ENCODE measurements around the gene ADAMTSL5. TPM values are rescaled to one million over a fixed set of nuclear protein-coding genes. Genes with fewer than 3 reads are reported as not detected.

Gene ADAMTSL5
- total and polyA plus RNA-seq, 10 donors: 0.13 to 2.0 (median 0.50) TPM

DNA sequence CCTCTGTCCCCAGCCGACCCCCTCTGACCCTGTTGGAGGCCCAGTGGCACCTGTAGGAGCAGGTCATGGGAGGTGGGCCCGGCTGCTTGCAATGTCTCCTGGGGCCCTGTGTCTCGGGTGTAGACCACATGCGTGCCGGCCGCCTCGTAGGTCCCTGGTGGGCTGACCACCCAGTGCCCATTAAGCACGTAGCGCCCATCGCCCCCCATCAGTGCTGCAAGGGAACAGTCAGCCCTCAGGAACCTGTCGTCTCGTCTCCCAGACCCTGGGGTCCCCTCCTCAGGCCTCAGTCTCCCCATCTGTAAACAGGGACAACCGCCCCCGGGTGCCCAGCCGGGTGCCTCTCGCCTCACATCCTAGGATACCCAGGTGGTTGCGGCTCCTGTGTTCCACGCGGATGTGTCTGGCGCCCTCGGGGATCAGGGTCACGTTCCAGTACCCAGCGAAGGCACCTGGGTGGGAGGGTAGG lies 5.6 kb downstream of the ADAMTSL5 start:
- TF ChIP-seq POLR2A (IDR thresholded peaks at IDR 0.05): no peak
- TF ChIP-seq POLR2AphosphoS5 (IDR thresholded peaks at IDR 0.05): no peak
- TF ChIP-seq, protein P1, sequence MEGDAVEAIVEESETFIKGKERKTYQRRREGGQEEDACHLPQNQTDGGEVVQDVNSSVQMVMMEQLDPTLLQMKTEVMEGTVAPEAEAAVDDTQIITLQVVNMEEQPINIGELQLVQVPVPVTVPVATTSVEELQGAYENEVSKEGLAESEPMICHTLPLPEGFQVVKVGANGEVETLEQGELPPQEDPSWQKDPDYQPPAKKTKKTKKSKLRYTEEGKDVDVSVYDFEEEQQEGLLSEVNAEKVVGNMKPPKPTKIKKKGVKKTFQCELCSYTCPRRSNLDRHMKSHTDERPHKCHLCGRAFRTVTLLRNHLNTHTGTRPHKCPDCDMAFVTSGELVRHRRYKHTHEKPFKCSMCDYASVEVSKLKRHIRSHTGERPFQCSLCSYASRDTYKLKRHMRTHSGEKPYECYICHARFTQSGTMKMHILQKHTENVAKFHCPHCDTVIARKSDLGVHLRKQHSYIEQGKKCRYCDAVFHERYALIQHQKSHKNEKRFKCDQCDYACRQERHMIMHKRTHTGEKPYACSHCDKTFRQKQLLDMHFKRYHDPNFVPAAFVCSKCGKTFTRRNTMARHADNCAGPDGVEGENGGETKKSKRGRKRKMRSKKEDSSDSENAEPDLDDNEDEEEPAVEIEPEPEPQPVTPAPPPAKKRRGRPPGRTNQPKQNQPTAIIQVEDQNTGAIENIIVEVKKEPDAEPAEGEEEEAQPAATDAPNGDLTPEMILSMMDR (IDR thresholded peaks at IDR 0.05 in 8 of 11, conservative IDR thresholded peaks at IDR 0.05 in 3 of 11): no peak
- Histone ChIP-seq H3K4me3 (peak overlapping the region in 3 of 8 donors; percentile 33 to 69 (median 42)), H3K27ac (peak overlapping the region in 4 of 8 donors; percentile 63 to 85 (median 74)), H3K4me1 (peaks cover 8 to 34% (median 19%) of the 10 kb centered on the region in 6 donors), H3K27me3 (replicated peaks in 1 of 7) (peaks cover 0 to 96% (median 38%) of the 10 kb centered on the region in 7 donors), H3K36me3 (no peaks in the 10 kb centered on the region), H3K9me3 (peaks cover 0 to 9% (median 0%) of the 10 kb centered on the region in 8 donors)
- intact Hi-C loops (cut with DNase I; ENCODE audit: low total_unique reads): no loop called here
- no peak for DNase-seq
- WGBS, 5 donors: 70 to 78% (median 73%) methylated on average over 18 to 23 of the region's 23 CpGs

DNA sequence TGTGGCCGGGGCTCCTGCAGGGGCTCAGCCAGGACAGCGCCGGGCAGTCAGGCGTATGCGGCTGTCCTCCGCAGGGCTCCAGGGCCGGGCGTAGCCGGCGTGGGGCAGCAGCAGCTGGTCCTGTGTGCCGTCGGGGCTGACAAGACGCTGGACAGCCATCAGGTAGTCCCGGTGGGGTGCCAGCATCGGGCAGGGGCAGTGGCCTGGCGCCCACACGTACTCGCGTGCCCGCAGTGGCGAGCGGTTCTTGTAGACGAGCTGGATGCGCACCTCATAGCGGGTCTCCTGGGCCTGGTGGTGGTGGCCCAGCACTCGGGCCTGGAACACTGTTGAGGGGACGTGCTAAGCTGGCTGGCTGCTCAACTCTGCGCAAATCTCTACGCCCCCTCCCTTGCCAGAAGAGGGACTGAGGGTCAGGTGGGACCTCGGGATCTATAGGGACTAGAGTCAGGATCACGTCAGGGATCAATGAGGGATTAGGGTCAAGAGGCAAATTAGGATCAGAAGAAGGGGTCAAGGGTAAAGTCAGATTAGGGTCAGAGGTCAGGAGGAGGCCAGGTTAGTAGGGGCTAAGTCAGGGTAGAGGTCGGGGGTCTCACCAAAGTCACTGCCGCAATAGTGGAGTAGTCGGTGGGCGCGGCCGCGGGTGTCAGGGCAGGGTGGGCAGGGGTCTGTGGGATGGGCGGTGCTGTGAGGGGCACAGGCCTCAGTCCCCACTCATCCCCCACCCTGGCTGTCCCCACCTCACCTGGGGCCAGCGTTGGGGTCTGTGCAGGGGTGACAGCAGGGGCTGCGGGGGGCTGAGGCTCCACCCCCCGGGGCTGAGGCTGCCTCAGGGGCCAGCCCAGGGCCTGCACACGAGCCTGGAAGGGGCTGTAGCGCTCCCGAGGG lies 6.6 kb downstream of the ADAMTSL5 start:
- no peak for DNase-seq
- TF ChIP-seq POLR2AphosphoS5 (IDR thresholded peaks at IDR 0.05) (no peak), POLR2A (IDR thresholded peaks at IDR 0.05) (no peak)
- TF ChIP-seq, protein P1 (IDR thresholded peaks at IDR 0.05 in 8 of 11, conservative IDR thresholded peaks at IDR 0.05 in 3 of 11): no peak
- WGBS, 5 donors: 87 to 92% (median 89%) methylated on average over 19 to 45 of the region's 45 CpGs
- H3K9me3 ChIP-seq: peaks cover 0 to 9% (median 0%) of the 10 kb centered on the region in 8 donors
- H3K4me1 ChIP-seq: peaks cover 8 to 29% (median 19%) of the 10 kb centered on the region in 6 donors
- no peak overlapping the region for H3K27ac ChIP-seq
- H3K4me3 ChIP-seq: no peak overlapping the region
- no peaks in the 10 kb centered on the region for H3K36me3 ChIP-seq
- peaks cover 0 to 96% (median 28%) of the 10 kb centered on the region in 7 donors for H3K27me3 ChIP-seq (replicated peaks in 1 of 7)
- intact Hi-C loops (cut with DNase I; ENCODE audit: low total_unique reads): no loop called here

DNA sequence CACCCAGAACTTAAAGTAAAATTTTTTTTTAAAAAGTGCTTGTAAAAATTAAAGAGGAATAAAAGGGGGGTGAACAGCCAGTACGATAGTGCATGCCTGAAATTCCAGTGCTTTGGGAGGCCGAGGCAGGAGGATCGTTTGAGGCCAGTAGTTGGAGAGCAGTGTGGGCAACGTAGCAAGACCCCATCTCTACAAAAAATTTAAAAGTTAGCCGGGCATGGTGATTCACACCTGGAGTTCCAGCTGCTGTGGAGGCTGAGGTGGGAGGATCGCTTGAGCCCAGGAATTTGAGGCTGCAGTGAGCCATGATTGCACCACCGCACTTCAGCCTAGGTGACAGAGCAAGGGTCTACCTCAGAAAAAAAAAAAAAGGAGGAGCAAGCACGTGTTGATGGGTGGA lies 7.8 kb downstream of the ADAMTSL5 start:
- no peak for DNase-seq
- H3K4me1 ChIP-seq: peaks cover 8 to 29% (median 19%) of the 10 kb centered on the region in 6 donors
- 66 to 75% (median 72%) methylated on average over 8 of the region's 8 CpGs for WGBS, 5 donors
- peaks cover 0 to 9% (median 0%) of the 10 kb centered on the region in 8 donors for H3K9me3 ChIP-seq
- intact Hi-C loops (cut with DNase I; ENCODE audit: low total_unique reads): no loop called here
- no peak overlapping the region for H3K4me3 ChIP-seq
- no peaks in the 10 kb centered on the region for H3K36me3 ChIP-seq
- no peak overlapping the region for H3K27ac ChIP-seq
- peaks cover 0 to 91% (median 21%) of the 10 kb centered on the region in 7 donors for H3K27me3 ChIP-seq (replicated peaks in 1 of 7)
- TF ChIP-seq POLR2A (IDR thresholded peaks at IDR 0.05): no peak
- TF ChIP-seq, protein P1 (IDR thresholded peaks at IDR 0.05 in 8 of 11, conservative IDR thresholded peaks at IDR 0.05 in 3 of 11): no peak
- TF ChIP-seq POLR2AphosphoS5 (IDR thresholded peaks at IDR 0.05): no peak

Data from spleen (tissue), 11 donors.